ENCODE measurements around the gene SLC9A9.

DNA sequence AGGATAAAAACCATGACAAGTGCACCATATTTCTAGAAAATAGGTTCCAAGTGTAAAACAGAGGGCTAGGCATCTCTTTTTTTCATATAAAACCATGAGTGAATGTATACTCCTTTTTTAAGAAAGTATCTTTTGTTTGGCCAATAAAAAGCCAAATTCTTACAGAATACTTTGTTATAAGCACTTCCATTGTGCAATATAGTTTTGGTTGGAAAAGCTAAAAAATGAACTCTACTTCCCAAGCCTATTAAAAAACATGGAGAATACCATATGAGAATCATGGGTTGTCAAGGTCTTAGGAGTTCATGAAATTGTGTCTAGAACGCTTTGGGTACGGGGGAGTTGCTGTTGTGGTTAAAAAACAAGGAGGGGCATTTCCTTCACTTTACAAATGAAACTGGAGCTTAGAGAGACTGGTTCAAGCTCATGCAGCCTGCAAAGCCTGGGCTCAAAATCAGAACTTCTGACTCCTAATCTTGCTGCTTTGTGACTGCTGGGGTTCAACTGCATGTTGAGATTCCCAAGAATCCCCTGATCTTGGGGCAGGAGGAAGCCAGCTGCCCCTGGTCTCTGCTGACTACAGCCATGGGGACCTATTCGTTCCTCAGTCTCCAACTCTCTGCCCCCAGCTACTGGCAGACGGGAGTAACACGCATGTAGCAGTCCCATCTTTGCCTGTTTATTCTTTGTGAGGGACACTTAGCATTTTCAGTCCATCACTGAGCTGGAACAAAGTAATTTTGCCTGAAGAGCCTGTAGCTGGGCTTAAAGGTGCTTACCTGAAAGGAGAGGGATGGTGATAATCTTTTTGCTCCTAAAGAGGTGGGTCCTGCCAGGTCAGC, 499.6 kb downstream of the SLC9A9 start:
- no peak for TF ChIP-seq TOX (CRISPR knock-in tag; IDR thresholded peaks at IDR 0.05; ENCODE audit: borderline replicate concordance)
- no peak for TF ChIP-seq ISL1 (CRISPR knock-in tag; IDR thresholded peaks at IDR 0.05)
- TF ChIP-seq PPARA (CRISPR knock-in tag; IDR thresholded peaks at IDR 0.05; ENCODE audit: borderline replicate concordance) = no peak
- TF ChIP-seq, protein P1, sequence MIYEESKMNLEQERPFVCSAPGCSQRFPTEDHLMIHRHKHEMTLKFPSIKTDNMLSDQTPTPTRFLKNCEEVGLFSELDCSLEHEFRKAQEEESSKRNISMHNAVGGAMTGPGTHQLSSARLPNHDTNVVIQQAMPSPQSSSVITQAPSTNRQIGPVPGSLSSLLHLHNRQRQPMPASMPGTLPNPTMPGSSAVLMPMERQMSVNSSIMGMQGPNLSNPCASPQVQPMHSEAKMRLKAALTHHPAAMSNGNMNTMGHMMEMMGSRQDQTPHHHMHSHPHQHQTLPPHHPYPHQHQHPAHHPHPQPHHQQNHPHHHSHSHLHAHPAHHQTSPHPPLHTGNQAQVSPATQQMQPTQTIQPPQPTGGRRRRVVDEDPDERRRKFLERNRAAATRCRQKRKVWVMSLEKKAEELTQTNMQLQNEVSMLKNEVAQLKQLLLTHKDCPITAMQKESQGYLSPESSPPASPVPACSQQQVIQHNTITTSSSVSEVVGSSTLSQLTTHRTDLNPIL (CRISPR knock-in tag; IDR thresholded peaks at IDR 0.05; ENCODE audit: low read depth) = no peak
- no peak for TF ChIP-seq ARNTL (CRISPR knock-in tag; IDR thresholded peaks at IDR 0.05; ENCODE audit: borderline replicate concordance, low read depth)
- no peak for TF ChIP-seq SNAI2 (CRISPR knock-in tag; IDR thresholded peaks at IDR 0.05)
- no peak for TF ChIP-seq ZNF70 (CRISPR knock-in tag; IDR thresholded peaks at IDR 0.05)
- TF ChIP-seq, protein P2, sequence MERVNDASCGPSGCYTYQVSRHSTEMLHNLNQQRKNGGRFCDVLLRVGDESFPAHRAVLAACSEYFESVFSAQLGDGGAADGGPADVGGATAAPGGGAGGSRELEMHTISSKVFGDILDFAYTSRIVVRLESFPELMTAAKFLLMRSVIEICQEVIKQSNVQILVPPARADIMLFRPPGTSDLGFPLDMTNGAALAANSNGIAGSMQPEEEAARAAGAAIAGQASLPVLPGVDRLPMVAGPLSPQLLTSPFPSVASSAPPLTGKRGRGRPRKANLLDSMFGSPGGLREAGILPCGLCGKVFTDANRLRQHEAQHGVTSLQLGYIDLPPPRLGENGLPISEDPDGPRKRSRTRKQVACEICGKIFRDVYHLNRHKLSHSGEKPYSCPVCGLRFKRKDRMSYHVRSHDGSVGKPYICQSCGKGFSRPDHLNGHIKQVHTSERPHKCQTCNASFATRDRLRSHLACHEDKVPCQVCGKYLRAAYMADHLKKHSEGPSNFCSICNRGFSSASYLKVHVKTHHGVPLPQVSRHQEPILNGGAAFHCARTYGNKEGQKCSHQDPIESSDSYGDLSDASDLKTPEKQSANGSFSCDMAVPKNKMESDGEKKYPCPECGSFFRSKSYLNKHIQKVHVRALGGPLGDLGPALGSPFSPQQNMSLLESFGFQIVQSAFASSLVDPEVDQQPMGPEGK (CRISPR knock-in tag; IDR thresholded peaks at IDR 0.05; ENCODE audit: borderline replicate concordance) = no peak
- no peak for TF ChIP-seq BACH2 (CRISPR knock-in tag; IDR thresholded peaks at IDR 0.05; ENCODE audit: borderline replicate concordance)
- TF ChIP-seq ZFP30 (CRISPR knock-in tag; IDR thresholded peaks at IDR 0.05) = no peak
- TF ChIP-seq, protein P3, sequence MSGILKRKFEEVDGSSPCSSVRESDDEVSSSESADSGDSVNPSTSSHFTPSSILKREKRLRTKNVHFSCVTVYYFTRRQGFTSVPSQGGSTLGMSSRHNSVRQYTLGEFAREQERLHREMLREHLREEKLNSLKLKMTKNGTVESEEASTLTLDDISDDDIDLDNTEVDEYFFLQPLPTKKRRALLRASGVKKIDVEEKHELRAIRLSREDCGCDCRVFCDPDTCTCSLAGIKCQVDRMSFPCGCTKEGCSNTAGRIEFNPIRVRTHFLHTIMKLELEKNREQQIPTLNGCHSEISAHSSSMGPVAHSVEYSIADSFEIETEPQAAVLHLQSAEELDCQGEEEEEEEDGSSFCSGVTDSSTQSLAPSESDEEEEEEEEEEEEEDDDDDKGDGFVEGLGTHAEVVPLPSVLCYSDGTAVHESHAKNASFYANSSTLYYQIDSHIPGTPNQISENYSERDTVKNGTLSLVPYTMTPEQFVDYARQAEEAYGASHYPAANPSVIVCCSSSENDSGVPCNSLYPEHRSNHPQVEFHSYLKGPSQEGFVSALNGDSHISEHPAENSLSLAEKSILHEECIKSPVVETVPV (CRISPR knock-in tag; IDR thresholded peaks at IDR 0.05) = no peak
- no peak for TF ChIP-seq ZNF8 (CRISPR knock-in tag; IDR thresholded peaks at IDR 0.05)
